Smooth muscle cell (in vitro differentiated cells): Measurements from ENCODE around the gene PSMB11. TPM values are rescaled to one million over a fixed set of nuclear protein-coding genes. Genes with fewer than 3 reads are reported as not detected.

Source experiments
- DNase-seq: peaks from one replicate; lab custom pipeline; 2025; ENCODE audit not compliant: unreplicated experiment; lab: John Stamatoyannopoulos, UW
- H2AFZ ChIP-seq: fragments of 200-600 bp; sonication (generic); 2 replicates; pipeline ENCODE4 v1.6.0; 2016; ENCODE audit warnings: antibody characterized with exemption, low read depth, mild to moderate bottlenecking
- H3F3A ChIP-seq: fragments of 200-600 bp; sonication (generic); 2 replicates; pipeline ENCODE4 v1.6.0; 2017; ENCODE audit warnings: antibody characterized with exemption, low read depth
- H3K27ac ChIP-seq: fragments of 200-600 bp; sonication (generic); 2 replicates; pipeline ENCODE4 v1.5.1; 2016; ENCODE audit warnings: low read depth, mild to moderate bottlenecking
- H3K27me3 ChIP-seq: fragments of 200-600 bp; sonication (generic); 2 replicates; pipeline ENCODE4 v1.6.1; 2016; ENCODE audit warnings: low read depth, mild to moderate bottlenecking
- H3K36me3 ChIP-seq: fragments of 200-600 bp; sonication (generic); 2 replicates; pipeline ENCODE4 v1.5.1; 2016; ENCODE audit warnings: low read depth
- H3K4me1 ChIP-seq: fragments of 200-600 bp; sonication (generic); 2 replicates; pipeline ENCODE4 v1.5.1; 2016; ENCODE audit warnings: low read depth
- H3K4me2 ChIP-seq: fragments of 200-600 bp; sonication (generic); 2 replicates; pipeline ENCODE4 v1.6.0; 2016; ENCODE audit warnings: mild to moderate bottlenecking
- H3K4me3 ChIP-seq: fragments of 200-600 bp; sonication (generic); 2 replicates; pipeline ENCODE4 v1.5.1; 2016; ENCODE audit warnings: mild to moderate bottlenecking
- H3K79me2 ChIP-seq: fragments of 200-600 bp; sonication (generic); 2 replicates; pipeline ENCODE4 v1.6.0; 2016; ENCODE audit warnings: low read depth, mild to moderate bottlenecking
- H3K9ac ChIP-seq: fragments of 200-600 bp; sonication (generic); 2 replicates; pipeline ENCODE4 v1.6.0; 2016; ENCODE audit warnings: low read depth
- H3K9me3 ChIP-seq: fragments of 200-600 bp; sonication (generic); replicated peaks from 2 replicates; pipeline ENCODE4 v1.5.1; 2016; ENCODE audit warnings: low read depth
- H4K20me1 ChIP-seq: fragments of 200-600 bp; sonication (generic); 2 replicates; pipeline ENCODE4 v1.6.0; 2016; ENCODE audit warnings: low read depth
- WGBS: methylation state at CpG from one replicate; pipeline ENCODE4 v1.1.7; 2016; ENCODE audit warnings: low lambda C conversion rate; 5-methylcytosine and 5-hydroxymethylcytosine counted together
- polyA plus RNA-seq: library from polyadenylated mRNA; unstranded; fragments of >200 nt; fragmentation: Nextera tagmentation; extraction: Ambion mirVana; gene quantifications from 2 replicates; pipeline ENCODE4 v1.2.1, GENCODE V29; 2016
- total RNA-seq: library from RNA; depleted of rRNA; stranded (reverse); fragments of >200 nt; gene quantifications from 2 replicates; pipeline ENCODE4 v1.2.3, GENCODE V29; 2014
- TF ChIP-seq, protein P1 (sequence below): fragments of 200-600 bp; sonication (generic); IDR thresholded peaks from 2 replicates; pipeline ENCODE4 v1.5.1; 2017; ENCODE audit warnings: borderline replicate concordance, mild to moderate bottlenecking, antibody characterized with exemption; ENCODE audit not compliant: insufficient read depth, poor library complexity, severe bottlenecking

PSMB11 gene
- total and polyA plus RNA-seq, 2 experiments from 2014 or later: not detected

DNA sequence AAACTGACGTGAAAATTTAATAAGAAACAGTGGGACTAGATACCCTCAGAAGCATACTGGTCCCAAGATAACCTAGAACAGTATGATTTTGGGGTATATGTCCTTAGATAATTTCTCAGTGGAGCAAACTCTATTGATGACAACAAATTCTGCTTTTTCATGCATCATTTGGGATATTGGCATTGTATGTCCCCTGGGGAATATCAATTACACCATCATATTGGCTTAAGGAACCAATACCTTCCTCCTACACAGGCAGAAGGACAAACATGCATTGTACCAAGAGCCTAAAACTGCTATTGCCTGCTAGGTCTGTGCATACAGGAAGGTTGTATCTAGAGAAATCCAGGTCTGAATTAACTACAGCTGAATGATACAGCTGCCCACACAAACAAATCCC, 32.9 kb downstream of the PSMB11 start:
- H3K27ac ChIP-seq: no peak overlapping the region
- no peak overlapping the region for H3K4me2 ChIP-seq
- peaks cover 28% of the 10 kb centered on the region for H3K79me2 ChIP-seq
- H3K9ac ChIP-seq: no peak overlapping the region
- peaks cover 32% of the 10 kb centered on the region for H3F3A ChIP-seq
- H3K9me3 ChIP-seq: no peaks in the 10 kb centered on the region
- WGBS: 97% methylated on average over 1 of the region's 1 CpG
- DNase-seq: no peak
- peaks cover 24% of the 10 kb centered on the region for H4K20me1 ChIP-seq
- H3K4me3 ChIP-seq: no peak overlapping the region
- H3K4me1 ChIP-seq: peaks cover 20% of the 10 kb centered on the region
- H3K27me3 ChIP-seq: no peaks in the 10 kb centered on the region
- peaks cover 15% of the 10 kb centered on the region for H3K36me3 ChIP-seq
- TF ChIP-seq, protein P1, sequence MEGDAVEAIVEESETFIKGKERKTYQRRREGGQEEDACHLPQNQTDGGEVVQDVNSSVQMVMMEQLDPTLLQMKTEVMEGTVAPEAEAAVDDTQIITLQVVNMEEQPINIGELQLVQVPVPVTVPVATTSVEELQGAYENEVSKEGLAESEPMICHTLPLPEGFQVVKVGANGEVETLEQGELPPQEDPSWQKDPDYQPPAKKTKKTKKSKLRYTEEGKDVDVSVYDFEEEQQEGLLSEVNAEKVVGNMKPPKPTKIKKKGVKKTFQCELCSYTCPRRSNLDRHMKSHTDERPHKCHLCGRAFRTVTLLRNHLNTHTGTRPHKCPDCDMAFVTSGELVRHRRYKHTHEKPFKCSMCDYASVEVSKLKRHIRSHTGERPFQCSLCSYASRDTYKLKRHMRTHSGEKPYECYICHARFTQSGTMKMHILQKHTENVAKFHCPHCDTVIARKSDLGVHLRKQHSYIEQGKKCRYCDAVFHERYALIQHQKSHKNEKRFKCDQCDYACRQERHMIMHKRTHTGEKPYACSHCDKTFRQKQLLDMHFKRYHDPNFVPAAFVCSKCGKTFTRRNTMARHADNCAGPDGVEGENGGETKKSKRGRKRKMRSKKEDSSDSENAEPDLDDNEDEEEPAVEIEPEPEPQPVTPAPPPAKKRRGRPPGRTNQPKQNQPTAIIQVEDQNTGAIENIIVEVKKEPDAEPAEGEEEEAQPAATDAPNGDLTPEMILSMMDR: no peak
- H2AFZ ChIP-seq: no peak overlapping the region

DNA sequence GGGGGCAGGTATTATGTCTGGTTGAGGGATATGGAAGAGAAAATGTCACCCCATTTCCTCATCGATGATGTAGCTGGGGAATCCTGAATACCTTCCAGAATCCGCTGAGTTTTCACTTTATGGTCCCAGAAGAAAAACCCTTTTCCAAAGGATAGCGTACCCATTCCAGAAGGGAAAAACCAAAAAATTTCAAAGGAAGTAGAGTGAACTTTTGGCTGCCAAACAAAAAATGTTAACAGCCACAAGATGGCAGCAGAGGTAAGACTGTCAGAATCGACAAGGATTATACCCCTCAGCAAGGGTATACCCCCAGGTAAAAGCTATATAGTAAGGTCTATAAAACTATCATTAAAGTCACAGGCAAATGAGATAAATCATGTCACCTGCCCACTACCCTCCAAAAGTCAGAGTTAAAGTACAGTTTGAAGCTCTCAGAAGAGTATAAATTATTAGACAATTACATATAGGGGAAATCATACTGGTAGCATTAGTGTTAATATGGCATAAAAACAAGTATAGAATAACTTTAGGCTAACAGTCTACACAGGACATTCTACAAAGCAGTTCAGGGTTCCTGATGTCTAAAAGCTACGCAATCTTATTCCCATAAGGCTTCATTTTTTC, 34.9 kb downstream of the PSMB11 start:
- no peaks in the 10 kb centered on the region for H3K27me3 ChIP-seq
- no peak overlapping the region for H3K9ac ChIP-seq
- H3K36me3 ChIP-seq: peaks cover 28% of the 10 kb centered on the region
- peaks cover 24% of the 10 kb centered on the region for H4K20me1 ChIP-seq
- peaks cover 41% of the 10 kb centered on the region for H3F3A ChIP-seq
- no peak overlapping the region for H3K4me3 ChIP-seq
- no peak overlapping the region for H2AFZ ChIP-seq
- TF ChIP-seq, protein P1: peak; percentile 64
- no peak overlapping the region for H3K4me2 ChIP-seq
- peak overlapping the region; percentile 89 for H3K27ac ChIP-seq
- peaks cover 11% of the 10 kb centered on the region for H3K4me1 ChIP-seq
- H3K79me2 ChIP-seq: peaks cover 23% of the 10 kb centered on the region
- 77% methylated on average over 5 of the region's 5 CpGs for WGBS
- H3K9me3 ChIP-seq: no peaks in the 10 kb centered on the region
- no peak for DNase-seq

DNA sequence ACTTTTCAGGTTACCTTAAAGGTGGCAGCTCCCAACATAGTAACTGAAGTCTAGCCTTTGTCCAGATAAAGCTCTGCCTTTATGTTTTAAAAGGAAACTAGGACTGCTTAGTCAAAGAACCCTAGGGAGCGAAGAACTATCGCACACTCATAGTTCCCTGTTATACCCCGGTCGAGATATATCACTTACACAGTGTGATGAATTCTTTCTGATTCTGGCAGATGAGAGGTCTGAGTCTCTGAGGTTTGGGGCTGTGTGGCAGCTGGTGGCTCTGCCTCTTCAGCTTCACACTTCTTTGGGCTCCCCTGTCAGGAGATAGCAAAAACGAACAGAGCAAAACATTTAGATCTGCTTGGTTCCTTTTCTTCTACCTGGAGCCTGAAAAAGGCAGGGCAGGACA, 36.0 kb downstream of the PSMB11 start:
- Histone ChIP-seq H3K4me1 (peaks cover 5% of the 10 kb centered on the region), H3F3A (peaks cover 43% of the 10 kb centered on the region), H3K79me2 (peaks cover 19% of the 10 kb centered on the region), H2AFZ (no peak overlapping the region), H3K27me3 (no peaks in the 10 kb centered on the region), H3K9ac (peak overlapping the region; percentile 37), H3K27ac (peak overlapping the region; percentile 89), H3K9me3 (no peaks in the 10 kb centered on the region), H3K4me3 (no peak overlapping the region), H3K4me2 (peak overlapping the region; percentile 64), H3K36me3 (peaks cover 31% of the 10 kb centered on the region), H4K20me1 (peaks cover 28% of the 10 kb centered on the region)
- DNase-seq: no peak
- TF ChIP-seq, protein P1: no peak
- WGBS: 93% methylated on average over 5 of the region's 5 CpGs

DNA sequence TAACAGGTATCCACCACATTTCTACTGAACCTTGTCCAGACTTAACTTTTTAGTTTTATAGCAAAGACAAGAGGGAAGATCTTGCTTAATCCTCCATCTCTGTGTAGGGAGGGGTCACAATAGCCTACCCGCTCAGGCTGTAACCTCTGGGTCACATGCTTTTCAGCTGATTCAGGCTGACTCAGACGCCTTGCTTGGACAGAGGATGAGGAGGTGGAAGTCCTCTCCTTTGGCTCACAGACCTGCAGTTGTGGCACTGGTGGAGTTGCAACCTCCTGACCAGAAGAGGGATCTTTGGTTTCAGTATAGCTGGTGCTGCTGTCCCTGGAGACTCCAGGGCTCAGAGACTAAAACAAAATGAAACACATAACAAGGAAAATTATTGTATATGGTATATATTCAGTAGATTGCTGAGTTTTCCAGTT, 36.7 kb downstream of the PSMB11 start:
- H4K20me1 ChIP-seq: peaks cover 35% of the 10 kb centered on the region
- no peak overlapping the region for H2AFZ ChIP-seq
- H3K36me3 ChIP-seq: peaks cover 33% of the 10 kb centered on the region
- no peak for DNase-seq
- peak overlapping the region; percentile 64 for H3K4me2 ChIP-seq
- H3K27ac ChIP-seq: peak overlapping the region; percentile 89
- H3K4me1 ChIP-seq: peaks cover 5% of the 10 kb centered on the region
- no peaks in the 10 kb centered on the region for H3K9me3 ChIP-seq
- no peaks in the 10 kb centered on the region for H3K27me3 ChIP-seq
- H3F3A ChIP-seq: peaks cover 38% of the 10 kb centered on the region
- H3K79me2 ChIP-seq: peaks cover 23% of the 10 kb centered on the region
- TF ChIP-seq, protein P1: no peak
- H3K9ac ChIP-seq: peak overlapping the region; percentile 37
- WGBS: 4% methylated on average over 2 of the region's 2 CpGs
- H3K4me3 ChIP-seq: no peak overlapping the region
